Neuronal stem cell (in vitro differentiated cells): Measurements from ENCODE around the gene FAM168A.

Experiments
- DNase-seq: peaks from one replicate; pipeline ENCODE4 v3.0.0-alpha.2; 2013; ENCODE audit warnings: low spot score
- H2AFZ ChIP-seq: one replicate; pipeline ENCODE4 v1.6.1; 2013; ENCODE audit warnings: mild to moderate bottlenecking, low read length, inconsistent platforms
- H2AK5ac ChIP-seq: 2 replicates; pipeline ENCODE4 v1.6.1; 2013; ENCODE audit warnings: low read depth, mild to moderate bottlenecking, inconsistent platforms, low read length, moderate library complexity, mixed read lengths
- H2BK120ac ChIP-seq: 2 replicates; pipeline ENCODE4 v1.6.1; 2013; ENCODE audit warnings: low read depth, mild to moderate bottlenecking, inconsistent platforms, low read length, moderate library complexity, mixed read lengths
- H2BK12ac ChIP-seq: one replicate; pipeline ENCODE4 v1.6.1; 2013; ENCODE audit warnings: low read length, inconsistent platforms
- H2BK15ac ChIP-seq: 2 replicates; pipeline ENCODE4 v1.6.1; 2013; ENCODE audit warnings: mild to moderate bottlenecking, low read length, inconsistent platforms, mixed read lengths
- H2BK5ac ChIP-seq: one replicate; pipeline ENCODE4 v1.6.1; 2013; ENCODE audit warnings: inconsistent platforms, mild to moderate bottlenecking, low read length, moderate library complexity
- H3K14ac ChIP-seq: one replicate; pipeline ENCODE4 v1.6.1; 2013; ENCODE audit warnings: low read length, inconsistent platforms
- H3K18ac ChIP-seq: 2 replicates; pipeline ENCODE4 v1.6.1; 2013; ENCODE audit warnings: low read length, inconsistent platforms
- H3K23ac ChIP-seq: 2 replicates; pipeline ENCODE4 v1.6.1; 2013; ENCODE audit warnings: low read depth, mild to moderate bottlenecking, mixed read lengths, low read length, inconsistent platforms; ENCODE audit not compliant: poor library complexity
- H3K27ac ChIP-seq: replicated peaks from 3 replicates; pipeline ENCODE4 v1.5.1; 2013; ENCODE audit warnings: low read length, inconsistent platforms
- H3K27me3 ChIP-seq, 3 experiments: 2 replicates each; pipeline ENCODE4 v1.6.1; 2013; ENCODE audit warnings: low read length in 3 of 3, mild to moderate bottlenecking in 2 of 3, inconsistent platforms in 1 of 3, low read depth in 1 of 3, mixed read lengths in 1 of 3, moderate library complexity in 1 of 3; ENCODE audit not compliant: control insufficient read depth in 3 of 3, insufficient read depth in 3 of 3
- H3K36me3 ChIP-seq, 2 donors: replicated peaks in 1 of 2; 2 replicates each; pipeline ENCODE4 v1.6.1; 2013; ENCODE audit warnings: low read length in 2 of 2; ENCODE audit not compliant: control insufficient read depth in 2 of 2, insufficient read depth in 2 of 2
- H3K4ac ChIP-seq: 2 replicates; pipeline ENCODE4 v1.6.1; 2013; ENCODE audit warnings: inconsistent platforms, mild to moderate bottlenecking, low read length, moderate library complexity
- H3K4me1 ChIP-seq, 2 donors: 1 replicate in 1 of 2; 2 replicates in 1 of 2; pipeline ENCODE4 v1.6.1; 2013; ENCODE audit warnings: low read length in 2 of 2, low read depth in 1 of 2; ENCODE audit not compliant: control insufficient read depth in 2 of 2, insufficient read depth in 1 of 2
- H3K4me2 ChIP-seq: one replicate; pipeline ENCODE4 v1.6.1; 2013; ENCODE audit warnings: mild to moderate bottlenecking, low read length, inconsistent platforms; ENCODE audit not compliant: insufficient read depth, poor library complexity, severe bottlenecking
- H3K4me3 ChIP-seq, 2 donors: 2 replicates each; pipeline ENCODE4 v1.5.1; 2013; ENCODE audit warnings: low read length in 2 of 2, mild to moderate bottlenecking in 2 of 2, inconsistent platforms in 1 of 2, moderate library complexity in 1 of 2
- H3K79me1 ChIP-seq: one replicate; pipeline ENCODE4 v1.6.1; 2013; ENCODE audit warnings: low read depth, mild to moderate bottlenecking, inconsistent platforms, low read length, moderate library complexity
- H3K9ac ChIP-seq: one replicate; pipeline ENCODE4 v1.6.1; 2013; ENCODE audit warnings: mild to moderate bottlenecking, low read depth, low read length, inconsistent platforms; ENCODE audit not compliant: poor library complexity
- H3K9me3 ChIP-seq, 2 donors: replicated peaks in 1 of 2; 2 replicates each; pipeline versions ENCODE3 to v1.6.1; 2013; ENCODE audit warnings: low read length in 2 of 2, mild to moderate bottlenecking in 2 of 2, inconsistent platforms in 1 of 2, low read depth in 1 of 2, mixed read lengths in 1 of 2, moderate library complexity in 1 of 2; ENCODE audit not compliant: control insufficient read depth in 2 of 2, insufficient read depth in 1 of 2
- H4K8ac ChIP-seq: one replicate; pipeline ENCODE4 v1.6.1; 2013; ENCODE audit warnings: low read depth, mild to moderate bottlenecking, inconsistent platforms, low read length, moderate library complexity
- H4K91ac ChIP-seq: one replicate; pipeline ENCODE4 v1.6.1; 2013; ENCODE audit warnings: low read length, low read depth, mild to moderate bottlenecking, inconsistent platforms; ENCODE audit not compliant: poor library complexity
- WGBS, 2 donors: extraction: QIAGEN DNeasy Blood & Tissue Kit; methylation state at CpG; one replicate each; pipeline ENCODE4 v1.1.7; 2013; ENCODE audit warnings: missing lambda C conversion rate in 2 of 2, mixed read lengths in 1 of 2; ENCODE audit not compliant: insufficient read length in 2 of 2, insufficient replicate concordance in 1 of 2; ENCODE audit errors: extremely low coverage in 2 of 2; 5-methylcytosine and 5-hydroxymethylcytosine counted together

Gene FAM168A

DNA sequence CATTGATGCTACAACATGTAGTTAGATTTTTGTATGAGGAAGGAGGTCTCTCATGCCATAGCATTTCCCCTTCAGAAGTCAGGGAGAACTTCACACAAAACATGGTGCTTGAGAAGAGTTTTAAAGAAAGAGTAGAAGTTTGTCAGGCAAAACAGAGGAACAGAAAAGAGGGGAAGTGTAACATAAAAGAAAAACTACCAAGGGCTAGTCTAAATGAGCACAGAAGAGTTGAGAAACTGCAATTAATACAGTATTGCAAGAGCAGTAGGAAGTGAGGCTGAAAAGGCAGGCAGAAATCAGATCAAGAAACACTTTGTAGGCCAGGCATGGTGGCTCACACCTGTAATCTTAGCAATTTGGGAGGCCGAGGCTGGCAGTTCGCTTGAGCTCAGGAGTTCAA lies 61.0 kb downstream of the FAM168A start:
- H3K79me1 ChIP-seq: peaks cover 2% of the 10 kb centered on the region
- no peak overlapping the region for H2BK15ac ChIP-seq
- no peak overlapping the region for H3K4ac ChIP-seq
- H3K23ac ChIP-seq: no peak overlapping the region
- no peak overlapping the region for H3K18ac ChIP-seq
- no peak overlapping the region for H3K4me2 ChIP-seq
- H3K27me3 ChIP-seq: no peaks in the 10 kb centered on the region
- DNase-seq: no peak
- H4K8ac ChIP-seq: no peak overlapping the region
- no peaks in the 10 kb centered on the region for H3K36me3 ChIP-seq
- H2AFZ ChIP-seq: no peak overlapping the region
- no peak overlapping the region for H2AK5ac ChIP-seq
- no peak overlapping the region for H2BK120ac ChIP-seq
- H3K27ac ChIP-seq: no peak overlapping the region
- no peak overlapping the region for H4K91ac ChIP-seq
- no peak overlapping the region for H2BK5ac ChIP-seq
- peaks cover 5 to 17% of the 10 kb centered on the region in 2 donors for H3K4me1 ChIP-seq
- no CpG with 5 or more reads among the region's 2 CpGs for WGBS, 2 donors
- no peak overlapping the region for H2BK12ac ChIP-seq
- no peaks in the 10 kb centered on the region for H3K9me3 ChIP-seq
- H3K14ac ChIP-seq: no peak overlapping the region
- no peak overlapping the region for H3K4me3 ChIP-seq
- H3K9ac ChIP-seq: no peak overlapping the region

DNA sequence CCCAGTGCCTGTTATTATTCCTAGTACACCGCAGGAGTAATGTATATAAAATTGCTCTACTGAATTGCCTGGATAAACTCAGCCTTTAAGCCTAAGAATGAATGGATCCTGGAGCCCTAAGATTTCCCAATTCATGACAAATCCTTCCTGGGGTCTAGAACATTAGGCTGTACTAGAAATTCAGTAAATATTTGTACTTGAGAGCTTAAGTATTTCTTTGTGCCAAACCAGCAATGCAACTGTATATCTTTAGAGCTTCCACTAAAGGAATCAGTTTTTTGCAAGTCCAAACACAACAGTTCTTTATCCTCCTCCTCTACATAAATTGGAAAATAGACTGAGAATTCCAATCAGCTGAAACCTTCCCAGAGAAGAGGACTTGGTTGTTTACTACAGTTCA lies 65.6 kb downstream of the FAM168A start:
- Histone ChIP-seq H3K27ac (no peak overlapping the region), H3K4me2 (no peak overlapping the region), H3K9me3 (no peaks in the 10 kb centered on the region)

DNA sequence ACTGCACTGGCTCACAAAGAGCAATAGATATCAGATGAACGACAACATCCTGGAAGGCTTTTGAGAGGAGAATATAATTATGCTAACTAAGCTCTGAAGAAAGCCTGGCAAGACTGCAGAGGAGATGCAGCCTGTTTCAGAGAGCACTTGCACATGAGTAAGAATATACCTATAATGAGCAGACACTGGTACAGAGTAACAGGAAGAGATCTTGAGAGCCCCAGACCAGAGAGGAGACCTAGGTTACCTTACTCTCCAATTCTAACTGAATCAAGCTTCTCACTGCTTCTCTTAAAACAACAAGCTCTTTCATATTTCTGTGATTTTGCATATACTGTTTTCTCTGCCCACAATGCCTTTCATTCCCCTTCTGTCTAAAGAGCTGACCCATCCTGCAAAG lies 66.5 kb downstream of the FAM168A start:
- no peaks in the 10 kb centered on the region for H3K27me3 ChIP-seq
- no peak overlapping the region for H3K23ac ChIP-seq
- H3K4me2 ChIP-seq: no peak overlapping the region
- H3K4me3 ChIP-seq: no peak overlapping the region
- H3K27ac ChIP-seq: no peak overlapping the region
- H4K91ac ChIP-seq: no peak overlapping the region
- H3K14ac ChIP-seq: no peak overlapping the region
- H2AFZ ChIP-seq: no peak overlapping the region
- no peak overlapping the region for H3K9ac ChIP-seq
- H3K4me1 ChIP-seq: peaks cover 11 to 22% of the 10 kb centered on the region in 2 donors
- no peak overlapping the region for H3K18ac ChIP-seq
- WGBS, 2 donors: no CpG with 5 or more reads among the region's 1 CpG
- no peak overlapping the region for H3K4ac ChIP-seq
- H2BK5ac ChIP-seq: no peak overlapping the region
- no peak overlapping the region for H2BK120ac ChIP-seq
- H3K36me3 ChIP-seq: no peaks in the 10 kb centered on the region
- no peak overlapping the region for H4K8ac ChIP-seq
- no peak overlapping the region for H2AK5ac ChIP-seq
- DNase-seq: no peak
- H3K79me1 ChIP-seq: peaks cover 2% of the 10 kb centered on the region
- no peaks in the 10 kb centered on the region for H3K9me3 ChIP-seq
- no peak overlapping the region for H2BK15ac ChIP-seq
- H2BK12ac ChIP-seq: no peak overlapping the region

More for the DNA sequence above, 65.6 kb downstream of the FAM168A start:
- Histone ChIP-seq H3K23ac (no peak overlapping the region), H2BK120ac (no peak overlapping the region), H2BK12ac (no peak overlapping the region), H2BK15ac (no peak overlapping the region), H3K27me3 (no peaks in the 10 kb centered on the region), H3K4ac (no peak overlapping the region), H3K18ac (no peak overlapping the region), H3K36me3 (no peaks in the 10 kb centered on the region), H3K79me1 (peaks cover 2% of the 10 kb centered on the region), H2AK5ac (no peak overlapping the region), H4K8ac (no peak overlapping the region), H2BK5ac (no peak overlapping the region), H3K9ac (no peak overlapping the region), H3K4me1 (peaks cover 6 to 17% of the 10 kb centered on the region in 2 donors), H3K4me3 (no peak overlapping the region), H3K14ac (no peak overlapping the region), H4K91ac (no peak overlapping the region), H2AFZ (no peak overlapping the region)
- no peak for DNase-seq
- no CpG with 5 or more reads among the region's 1 CpG for WGBS, 2 donors

DNA sequence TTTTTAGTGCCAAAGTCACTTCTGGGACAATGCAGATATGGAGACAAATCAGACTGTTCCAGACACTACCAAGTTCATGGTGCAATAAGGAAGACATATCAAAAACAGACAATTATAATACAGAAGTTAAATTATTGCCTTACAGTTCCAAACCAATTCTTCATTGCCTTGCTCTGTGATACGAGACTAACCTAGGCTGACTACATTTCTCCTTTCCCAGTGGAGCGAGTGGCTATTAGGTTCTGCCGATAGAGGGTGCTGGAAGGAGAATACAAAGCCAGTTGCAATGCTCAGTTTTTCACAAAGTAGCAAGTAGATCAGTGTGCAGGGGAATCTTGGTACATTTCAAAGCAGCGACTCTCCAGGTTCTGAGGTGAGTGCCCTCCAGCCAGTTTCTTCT lies 67.8 kb downstream of the FAM168A start:
- no CpG with 5 or more reads among the region's 4 CpGs for WGBS, 2 donors
- H3K4ac ChIP-seq: no peak overlapping the region
- H3K9me3 ChIP-seq: no peaks in the 10 kb centered on the region
- H3K79me1 ChIP-seq: no peaks in the 10 kb centered on the region
- H3K4me3 ChIP-seq: no peak overlapping the region
- no peaks in the 10 kb centered on the region for H3K36me3 ChIP-seq
- no peak overlapping the region for H2BK12ac ChIP-seq
- H4K91ac ChIP-seq: no peak overlapping the region
- DNase-seq: no peak
- no peak overlapping the region for H3K14ac ChIP-seq
- no peak overlapping the region for H3K9ac ChIP-seq
- H3K4me2 ChIP-seq: no peak overlapping the region
- H3K27me3 ChIP-seq: no peaks in the 10 kb centered on the region
- H2AK5ac ChIP-seq: no peak overlapping the region
- no peak overlapping the region for H3K23ac ChIP-seq
- no peak overlapping the region for H4K8ac ChIP-seq
- H2BK5ac ChIP-seq: no peak overlapping the region
- H3K18ac ChIP-seq: no peak overlapping the region
- H3K4me1 ChIP-seq: peaks cover 11 to 22% of the 10 kb centered on the region in 2 donors
- no peak overlapping the region for H2BK120ac ChIP-seq
- H2BK15ac ChIP-seq: no peak overlapping the region
- H2AFZ ChIP-seq: no peak overlapping the region
- no peak overlapping the region for H3K27ac ChIP-seq
